Kidney (tissue), 14 donors: ENCODE data around the gene CREG1. TPM values are rescaled to one million over a fixed set of nuclear protein-coding genes. Genes with fewer than 3 reads are reported as not detected.

Experiments
- DNase-seq, 5 donors: peaks; one replicate each; pipeline ENCODE4 v3.0.0-alpha.2; 2013 to 2020
- FAIRE-seq: peaks from 2 replicates; lab custom pipeline; 2012; peaks lifted over from hg19 to GRCh38; lab: Jason Lieb, UNC
- H3K27ac ChIP-seq, 2 donors: one replicate each; pipeline ENCODE4 v1.7.0; 2013; ENCODE audit warnings: low read depth in 2 of 2, low read length in 2 of 2, inconsistent platforms in 1 of 2
- H3K27me3 ChIP-seq: one replicate; pipeline ENCODE4 v1.7.1; 2013; ENCODE audit warnings: low read length, inconsistent platforms; ENCODE audit not compliant: control insufficient read depth, insufficient read depth
- H3K36me3 ChIP-seq, 3 donors: one replicate each; pipeline versions ENCODE4 v1.7.0 to v1.7.1; 2013; ENCODE audit warnings: low read length in 3 of 3, control low read depth in 1 of 3, inconsistent platforms in 1 of 3; ENCODE audit not compliant: insufficient read depth in 3 of 3, control insufficient read depth in 2 of 3
- H3K4me1 ChIP-seq, 3 donors: one replicate each; pipeline versions ENCODE4 v1.7.0 to v1.7.1; 2013; ENCODE audit warnings: low read length in 3 of 3, inconsistent platforms in 1 of 3, low read depth in 1 of 3; ENCODE audit not compliant: control insufficient read depth in 2 of 3, insufficient read depth in 2 of 3
- H3K4me3 ChIP-seq, 3 donors: one replicate each; pipeline versions ENCODE4 v1.7.0 to v1.8.1; 2013; ENCODE audit warnings: low read length in 3 of 3, control low read depth in 1 of 3, inconsistent platforms in 1 of 3
- H3K9ac ChIP-seq, 3 donors: one replicate each; pipeline versions ENCODE4 v1.7.0 to v1.7.1; 2013; ENCODE audit warnings: low read length in 3 of 3, control low read depth in 1 of 3, inconsistent platforms in 1 of 3
- H3K9me3 ChIP-seq, 3 donors: one replicate each; pipeline versions ENCODE4 v1.7.0 to v1.7.1; 2013; ENCODE audit warnings: low read length in 3 of 3, control low read depth in 1 of 3, inconsistent platforms in 1 of 3; ENCODE audit not compliant: control insufficient read depth in 2 of 3, insufficient read depth in 1 of 3
- intact Hi-C: fragments of 100-400 bp; cut with DNase I; formaldehyde crosslinking; loops from one replicate; pipeline ENCODE4 v1.11.1; 2022
- polyA plus RNA-seq: library from polyadenylated mRNA; stranded (reverse); fragments of 350-450 nt; fragmentation: Illumina TruSeq; extraction: RNeasy Lipid Tissue Mini Kit (QIAGEN cat#74804); gene quantifications from one replicate; pipeline ENCODE4 v1.2.3, GENCODE V29; 2014; ENCODE audit warnings: low read depth, low replicate concordance; ENCODE audit not compliant: insufficient read depth
- total RNA-seq: library from RNA; stranded (reverse); fragmentation: NEBNext Ultra II Directional; extraction: Animal tissue kit (Norgen Biotek cat#: 25700); gene quantifications from one replicate; pipeline ENCODE4 v1.2.1, GENCODE V29; 2021
- TF ChIP-seq, protein P1 (sequence below): IDR thresholded peaks from 3 replicates; pipeline ENCODE4 v1.5.1; 2012; ENCODE audit warnings: mild to moderate bottlenecking, moderate library complexity, borderline replicate concordance; ENCODE audit not compliant: insufficient read depth; ENCODE audit errors: extremely low read depth
- donor health status: control.
- donor health status: control.
- donor health status: control.
- donor health status: control.
- donor health status: control.
- donor health status: DM: yes; HTN: yes; CAD: no.
- donor health status: Normal renal cell carcinoma (clear cell type).

CREG1 gene
- total and polyA plus RNA-seq, 2 donors from 2014 or later: 91.2 to 115 TPM

DNA sequence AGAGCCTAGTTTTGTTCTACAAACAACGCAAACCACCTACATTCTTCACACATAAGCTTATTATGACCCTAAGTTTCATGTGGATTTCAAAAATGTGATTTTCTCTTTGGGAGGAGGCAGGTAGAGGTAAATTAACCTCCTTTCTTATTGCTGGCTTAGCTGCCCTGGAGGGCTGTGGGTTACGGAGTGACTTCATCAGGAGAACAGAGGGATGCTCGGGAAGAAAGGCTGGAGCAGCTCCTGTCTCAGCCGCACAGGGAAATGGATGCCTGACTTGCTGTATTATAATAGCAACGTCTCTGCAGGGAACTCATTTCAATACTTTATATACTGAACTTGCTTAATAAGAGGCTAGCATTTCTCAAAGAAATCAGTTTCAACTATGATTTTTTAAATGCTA, 14.1 kb upstream of the CREG1 start:
- no peak for FAIRE-seq
- Histone ChIP-seq H3K9me3 (no peaks in the 10 kb centered on the region), H3K36me3 (no peaks in the 10 kb centered on the region), H3K27ac (no peak overlapping the region), H3K4me3 (no peak overlapping the region), H3K4me1 (peaks cover 0 to 2% (median 0%) of the 10 kb centered on the region in 3 donors), H3K9ac (no peak overlapping the region), H3K27me3 (no peaks in the 10 kb centered on the region)
- DNase-seq: no peak
- intact Hi-C loops: no loop called here
- TF ChIP-seq, protein P1, sequence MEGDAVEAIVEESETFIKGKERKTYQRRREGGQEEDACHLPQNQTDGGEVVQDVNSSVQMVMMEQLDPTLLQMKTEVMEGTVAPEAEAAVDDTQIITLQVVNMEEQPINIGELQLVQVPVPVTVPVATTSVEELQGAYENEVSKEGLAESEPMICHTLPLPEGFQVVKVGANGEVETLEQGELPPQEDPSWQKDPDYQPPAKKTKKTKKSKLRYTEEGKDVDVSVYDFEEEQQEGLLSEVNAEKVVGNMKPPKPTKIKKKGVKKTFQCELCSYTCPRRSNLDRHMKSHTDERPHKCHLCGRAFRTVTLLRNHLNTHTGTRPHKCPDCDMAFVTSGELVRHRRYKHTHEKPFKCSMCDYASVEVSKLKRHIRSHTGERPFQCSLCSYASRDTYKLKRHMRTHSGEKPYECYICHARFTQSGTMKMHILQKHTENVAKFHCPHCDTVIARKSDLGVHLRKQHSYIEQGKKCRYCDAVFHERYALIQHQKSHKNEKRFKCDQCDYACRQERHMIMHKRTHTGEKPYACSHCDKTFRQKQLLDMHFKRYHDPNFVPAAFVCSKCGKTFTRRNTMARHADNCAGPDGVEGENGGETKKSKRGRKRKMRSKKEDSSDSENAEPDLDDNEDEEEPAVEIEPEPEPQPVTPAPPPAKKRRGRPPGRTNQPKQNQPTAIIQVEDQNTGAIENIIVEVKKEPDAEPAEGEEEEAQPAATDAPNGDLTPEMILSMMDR: no peak

- Histone ChIP-seq H3K27ac (no peak overlapping the region), H3K27me3 (no peaks in the 10 kb centered on the region), H3K4me3 (no peak overlapping the region), H3K9me3 (no peaks in the 10 kb centered on the region), H3K9ac (no peak overlapping the region), H3K4me1 (peaks cover 0 to 2% (median 0%) of the 10 kb centered on the region in 3 donors), H3K36me3 (no peaks in the 10 kb centered on the region)
- no peak for DNase-seq
- intact Hi-C loops: no loop called here
- TF ChIP-seq, protein P1: no peak
- no peak for FAIRE-seq
Observed at GRCh38 chr1:167566766-167567165, 13.2 kb upstream of the CREG1 start.

DNA sequence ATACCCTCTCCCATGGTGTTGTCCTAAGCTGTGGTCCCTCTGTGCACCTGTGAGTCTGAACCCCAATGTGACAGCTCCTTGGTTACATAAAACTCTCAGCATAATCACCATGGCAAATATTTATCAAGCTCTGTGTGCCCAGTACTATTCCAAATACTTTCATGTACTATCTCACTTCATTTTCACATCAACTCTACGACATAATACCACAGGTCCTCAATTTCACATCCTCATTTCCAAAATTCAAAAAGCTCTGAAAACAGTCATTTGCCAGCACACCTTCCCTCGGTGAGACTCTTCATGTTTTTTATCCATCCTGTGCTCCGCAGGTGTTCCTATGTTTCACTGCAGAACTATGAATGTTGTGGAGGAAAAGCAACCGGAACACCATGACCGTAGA, 12.4 kb upstream of the CREG1 start:
- FAIRE-seq (no peak), DNase-seq (no peak)
- intact Hi-C loops: no loop called here
- Histone ChIP-seq H3K27me3 (no peaks in the 10 kb centered on the region), H3K27ac (no peak overlapping the region), H3K4me3 (no peak overlapping the region), H3K9me3 (no peaks in the 10 kb centered on the region), H3K36me3 (no peaks in the 10 kb centered on the region), H3K4me1 (peaks cover 0 to 2% (median 0%) of the 10 kb centered on the region in 3 donors), H3K9ac (no peak overlapping the region)
- TF ChIP-seq, protein P1: no peak
